Fibroblast of the aortic adventitia (primary cell): Measurements from ENCODE around the gene KDM7A. TPM values are rescaled to one million over a fixed set of nuclear protein-coding genes. Genes with fewer than 3 reads are reported as not detected.

Experiments
- DNase-seq: peaks from one replicate; pipeline ENCODE4 v3.0.0-alpha.2; 2010; ENCODE audit warnings: low read depth
- H3K4me3 ChIP-seq: 2 replicates; pipeline ENCODE4 v1.5.1; 2011; ENCODE audit warnings: low read depth, mild to moderate bottlenecking, control low read depth, low read length, moderate library complexity
- CTCF ChIP-seq: IDR thresholded peaks from 2 replicates; pipeline ENCODE4 v1.5.1; 2011; ENCODE audit warnings: mild to moderate bottlenecking, low read length, control low read depth, inconsistent platforms; ENCODE audit not compliant: insufficient read depth
- small RNA-seq: library from RNA; depleted of rRNA; stranded (forward); fragments of <200 nt; gene quantifications from one replicate; pipeline ENCODE3, GENCODE V24; 2012
- total RNA-seq: library from RNA; depleted of rRNA; stranded (reverse); fragments of >200 nt; gene quantifications from 2 replicates; pipeline ENCODE4 v1.2.3, GENCODE V29; 2012; ENCODE audit warnings: low replicate concordance

The KDM7A gene
- total RNA-seq, 1 donor: 6.6 TPM

- no peak overlapping the region for H3K4me3 ChIP-seq
- DNase-seq: no peak
- TF ChIP-seq CTCF: no peak
Measured at GRCh38 chr7:140042386-140042670, 134.5 kb downstream of the KDM7A start.

GRCh38 chr7:140041659-140042385 is 135.0 kb downstream of the KDM7A start:
- DNase-seq: peak; percentile 64
- TF ChIP-seq CTCF: no peak
- no peak overlapping the region for H3K4me3 ChIP-seq

GRCh38 chr7:140039896-140040295 is 136.9 kb downstream of the KDM7A start:
- TF ChIP-seq CTCF: no peak
- no peak for DNase-seq

GRCh38 chr7:140039066-140039465 is 137.7 kb downstream of the KDM7A start:
- no peak for TF ChIP-seq CTCF
- no peak for DNase-seq

More at GRCh38 chr7:140039896-140040295, 136.9 kb downstream of the KDM7A start:
- no peak overlapping the region for H3K4me3 ChIP-seq

GRCh38 chr7:140036224-140036962 is 140.4 kb downstream of the KDM7A start:
- no peak for TF ChIP-seq CTCF
- no peak overlapping the region for H3K4me3 ChIP-seq
- DNase-seq: no peak

More at GRCh38 chr7:140039066-140039465, 137.7 kb downstream of the KDM7A start:
- H3K4me3 ChIP-seq: no peak overlapping the region

GRCh38 chr7:140035400-140036223 is 141.2 kb downstream of the KDM7A start:
- H3K4me3 ChIP-seq: no peak overlapping the region
- no peak for TF ChIP-seq CTCF
- peak; percentile 65 for DNase-seq

Small RNA genes lying within 50 kb of the gene (small RNA-seq; reads per million reads assigned to genes)
- gene RF00019: not detected
- not detected for gene RNU6-797P

Other genes starting within 250 kb of the KDM7A start
- gene PARP12, start 114.0 kb downstream of the KDM7A start, total RNA-seq: 14.0 and 16.4 TPM in 2 replicates
- 62.3 and 74.1 TPM in 2 replicates for gene SLC37A3, start 221.5 kb upstream of the KDM7A start, total RNA-seq
- gene RAB19, start 227.1 kb upstream of the KDM7A start, total RNA-seq: not detected in 2 replicates